GM19463 (cell line): ENCODE measurements around the gene DCP2.

Source experiments
- ATAC-seq: cut with Tn5 transposase; IDR thresholded peaks from one replicate; pipeline ENCODE4 v1.9.1; 2021; ENCODE audit warnings: mild to moderate bottlenecking, moderate library complexity; ENCODE audit not compliant: unreplicated experiment

The DCP2 gene

DNA sequence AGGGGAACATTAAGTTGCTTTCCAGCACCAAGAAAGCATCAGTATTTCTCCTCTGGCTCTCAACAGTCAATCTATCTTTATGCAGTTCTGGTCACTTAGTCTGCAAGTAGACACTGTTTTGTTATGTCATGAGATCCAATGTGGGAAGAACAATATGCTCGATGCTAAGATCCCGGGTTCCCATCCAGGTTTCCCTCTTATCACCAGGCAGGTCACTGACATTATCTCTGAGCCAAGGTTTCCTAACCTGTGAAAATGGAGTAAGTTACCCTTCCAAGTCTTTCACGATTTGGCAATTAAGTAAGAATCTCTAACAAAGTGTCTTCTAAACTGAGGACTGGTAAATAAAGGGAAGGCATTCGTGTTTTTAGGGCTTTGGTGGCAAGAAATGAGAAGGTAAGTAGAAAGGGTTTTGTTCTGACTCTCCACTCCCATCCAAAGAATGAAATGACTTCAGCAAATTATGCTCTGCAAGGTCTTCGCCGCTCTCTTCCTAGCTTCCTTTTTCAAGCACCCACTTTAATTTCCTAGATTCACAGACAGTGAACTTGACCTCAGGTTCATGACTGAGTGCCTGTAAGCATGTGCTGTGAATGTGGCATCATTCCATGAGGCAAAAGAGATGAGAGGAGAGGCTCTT, 86.4 kb downstream of the DCP2 start:
- no peak for ATAC-seq

DNA sequence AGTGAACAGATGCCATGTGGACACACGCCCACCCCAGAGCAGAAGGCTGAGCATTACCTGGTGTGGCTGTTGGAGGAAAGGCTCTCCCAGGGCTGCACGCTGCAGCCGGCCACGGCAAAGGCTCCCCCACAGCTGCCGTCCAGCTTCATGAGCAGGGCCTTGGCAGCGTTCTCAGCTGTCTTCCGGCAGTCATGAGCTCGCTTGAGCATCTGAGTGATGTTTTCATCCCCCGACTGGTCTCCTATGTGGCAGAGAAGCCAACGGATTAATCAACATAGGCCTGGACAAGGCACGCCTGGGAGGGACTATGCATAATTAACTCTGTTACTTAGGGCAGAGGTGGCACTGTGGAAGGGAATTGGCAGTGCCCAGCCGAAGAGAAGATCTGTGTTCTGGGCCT, 87.3 kb downstream of the DCP2 start:
- no peak for ATAC-seq

DNA sequence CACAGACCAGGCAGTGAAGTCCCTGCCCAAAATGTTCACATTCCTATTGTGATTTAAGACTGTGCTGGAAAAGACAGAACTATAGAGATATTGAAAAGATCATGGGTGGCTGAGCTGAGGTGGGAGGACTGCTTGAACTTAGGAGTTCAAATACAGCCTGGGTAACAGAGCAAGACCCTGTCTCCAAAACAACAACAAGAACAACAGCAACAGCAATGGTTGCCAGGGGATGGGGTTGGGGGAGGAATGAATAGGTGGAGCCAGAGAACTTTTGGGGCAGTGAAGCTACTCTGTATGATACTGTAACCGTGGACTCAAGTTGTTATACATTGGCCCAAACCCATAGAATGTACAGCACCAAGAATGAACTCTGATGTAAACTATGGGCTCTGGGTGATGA, 88.2 kb downstream of the DCP2 start:
- ATAC-seq = no peak

- no peak for ATAC-seq
Measured at GRCh38 chr5:113065626-113066025, 89.0 kb downstream of the DCP2 start.

- no peak for ATAC-seq
Measured at GRCh38 chr5:113067635-113068344, 91.2 kb downstream of the DCP2 start.

DNA sequence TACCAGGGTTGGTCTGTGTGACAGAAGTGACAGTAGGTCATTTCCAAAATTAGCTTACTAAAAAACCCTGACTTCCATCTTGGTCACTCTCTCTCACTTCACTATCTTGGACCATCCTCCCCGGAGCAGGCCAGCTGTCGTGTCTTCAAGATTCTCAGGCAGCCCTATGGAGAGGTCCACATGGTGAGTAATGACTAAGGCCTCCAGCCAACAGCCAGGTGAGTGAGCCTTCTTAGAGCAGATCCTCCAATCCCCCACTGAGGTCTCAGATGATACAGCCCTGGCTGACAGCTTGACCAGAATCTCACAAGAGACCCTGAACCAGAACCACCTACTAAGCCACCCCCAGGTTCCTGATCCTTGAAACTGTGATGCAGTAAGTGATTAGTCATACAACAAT, 92.0 kb downstream of the DCP2 start:
- no peak for ATAC-seq
